Neural progenitor cell (in vitro differentiated cells): Measurements from ENCODE around the gene ASIC1. TPM values are rescaled to one million over a fixed set of nuclear protein-coding genes. Genes with fewer than 3 reads are reported as not detected.

Experiments
- DNase-seq: peaks from one replicate; pipeline ENCODE4 v3.0.0-alpha.2; 2016; ENCODE audit warnings: low spot score
- H2AFZ ChIP-seq: fragments of 200-600 bp; sonication (generic); replicated peaks from 2 replicates; pipeline ENCODE4 v1.6.1; 2016; ENCODE audit warnings: antibody characterized with exemption
- H3F3A ChIP-seq: fragments of 200-600 bp; sonication (generic); 2 replicates; pipeline ENCODE4 v1.6.1; 2016; ENCODE audit warnings: antibody characterized with exemption, low read depth
- H3K27ac ChIP-seq: fragments of 200-600 bp; sonication (generic); 2 replicates; pipeline ENCODE4 v1.5.1; 2016; ENCODE audit warnings: mild to moderate bottlenecking
- H3K27me3 ChIP-seq: fragments of 200-600 bp; sonication (generic); 2 replicates; pipeline ENCODE4 v1.6.1; 2016; ENCODE audit warnings: mild to moderate bottlenecking, moderate library complexity
- H3K36me3 ChIP-seq: fragments of 200-600 bp; sonication (generic); 2 replicates; pipeline ENCODE4 v1.5.1; 2016
- H3K4me1 ChIP-seq: fragments of 200-600 bp; sonication (generic); 2 replicates; pipeline ENCODE4 v1.6.1; 2016; ENCODE audit warnings: mixed run types
- H3K4me2 ChIP-seq: fragments of 200-600 bp; sonication (generic); 2 replicates; pipeline ENCODE4 v1.6.1; 2016
- H3K4me3 ChIP-seq: fragments of 200-600 bp; sonication (generic); 2 replicates; pipeline ENCODE4 v1.5.1; 2016
- H3K79me2 ChIP-seq: fragments of 200-600 bp; sonication (generic); 2 replicates; pipeline ENCODE4 v1.6.1; 2016; ENCODE audit warnings: low read depth
- H3K9ac ChIP-seq: fragments of 200-600 bp; sonication (generic); 2 replicates; pipeline ENCODE4 v1.6.1; 2016
- H3K9me3 ChIP-seq: fragments of 200-600 bp; sonication (generic); 2 replicates; pipeline ENCODE4 v1.5.1; 2016; ENCODE audit warnings: low read depth
- H4K20me1 ChIP-seq: fragments of 200-600 bp; sonication (generic); 2 replicates; pipeline ENCODE4 v1.6.1; 2016; ENCODE audit warnings: low read depth
- H3K27ac Mint-ChIP-seq: 3 replicates; pipeline ENCODE4 v1.8.0; 2021; ENCODE audit warnings: mixed read lengths
- H3K27me3 Mint-ChIP-seq: 2 replicates; pipeline ENCODE4 v1.8.0; 2022; ENCODE audit warnings: low read depth, mild to moderate bottlenecking, inconsistent platforms, moderate library complexity, mixed read lengths; ENCODE audit not compliant: insufficient read depth
- H3K36me3 Mint-ChIP-seq: 3 replicates; pipeline ENCODE4 v1.8.0; 2021; ENCODE audit warnings: mixed read lengths
- H3K4me1 Mint-ChIP-seq: 3 replicates; pipeline ENCODE4 v1.8.0; 2021; ENCODE audit warnings: mixed read lengths
- H3K4me3 Mint-ChIP-seq: 3 replicates; pipeline ENCODE4 v1.8.0; 2021; ENCODE audit warnings: mild to moderate bottlenecking, moderate library complexity, mixed read lengths
- H3K9me3 Mint-ChIP-seq: 3 replicates; pipeline ENCODE4 v1.8.0; 2020; ENCODE audit warnings: mixed read lengths
- EZH2 ChIP-seq: fragments of 200-600 bp; sonication (generic); IDR thresholded peaks from 2 replicates; pipeline ENCODE4 v1.6.1; 2017; ENCODE audit warnings: antibody characterized with exemption, mild to moderate bottlenecking, moderate library complexity
- EZH2phosphoT487 ChIP-seq: fragments of 200-600 bp; sonication (generic); IDR thresholded peaks from 2 replicates; pipeline ENCODE4 v1.6.1; 2017; ENCODE audit warnings: antibody characterized with exemption
- total RNA-seq: library from RNA; depleted of rRNA; stranded (reverse); fragments of >200 nt; gene quantifications from 2 replicates; pipeline ENCODE4 v1.2.3, GENCODE V29; 2015; ENCODE audit warnings: low replicate concordance
- TF ChIP-seq, protein P1 (sequence below): fragments of 200-600 bp; sonication (generic); IDR thresholded peaks from 2 replicates; pipeline ENCODE4 v1.5.1; 2017; ENCODE audit warnings: antibody characterized with exemption, mild to moderate bottlenecking

Gene ASIC1
- total RNA-seq, 1 donor from 2014 or later = 2.5 TPM

DNA sequence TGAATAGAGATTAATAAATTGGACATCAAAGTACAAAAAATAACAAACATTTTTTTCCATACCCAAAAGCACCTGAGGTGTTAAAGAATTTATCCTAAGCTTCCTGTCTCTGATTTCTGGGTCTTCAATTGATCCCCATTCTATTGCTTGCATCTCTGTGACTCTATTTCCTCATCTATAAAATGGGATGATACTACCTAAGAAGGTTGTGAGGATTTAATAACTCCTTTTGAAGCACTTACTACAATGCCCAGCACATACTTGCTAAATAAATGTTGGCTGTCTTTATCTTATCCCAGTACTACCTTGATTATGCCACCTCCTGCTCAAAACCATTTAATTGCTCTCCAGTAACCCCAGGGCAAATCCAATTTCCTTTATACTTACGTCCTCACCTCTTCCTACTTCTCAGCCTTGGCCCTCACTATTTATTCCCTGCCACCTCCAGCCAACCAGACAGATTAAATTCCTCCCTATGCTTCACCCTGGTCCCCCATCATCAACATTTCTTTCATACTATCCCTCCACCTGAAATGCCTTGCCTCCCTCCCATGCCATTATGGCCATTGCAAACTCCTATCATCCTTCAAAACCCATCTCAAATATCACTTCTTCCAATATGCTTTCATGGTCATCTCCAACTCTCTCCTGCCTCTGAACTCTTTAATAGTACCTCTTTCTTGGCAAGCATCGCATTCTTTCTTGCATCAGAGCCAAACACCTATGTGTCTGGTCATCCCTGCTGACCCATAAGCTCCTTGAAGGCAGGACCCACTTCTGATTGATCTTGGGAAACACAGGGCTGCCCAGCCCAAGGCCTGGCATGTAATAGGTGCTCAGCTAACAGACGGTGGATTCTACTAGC is 7.9 kb upstream of the ASIC1 start:
- H3K9me3 ChIP-seq = no peaks in the 10 kb centered on the region
- no peak overlapping the region for H3K9ac ChIP-seq
- H4K20me1 ChIP-seq = no peaks in the 10 kb centered on the region
- no peak for TF ChIP-seq EZH2phosphoT487
- peaks cover 18% of the 10 kb centered on the region for H3K4me1 ChIP-seq
- H3K79me2 ChIP-seq = no peaks in the 10 kb centered on the region
- H3K4me1 Mint-ChIP-seq = peaks cover 21% of the 10 kb centered on the region
- DNase-seq = no peak
- H3K9me3 Mint-ChIP-seq = no peaks in the 10 kb centered on the region
- H3K27me3 Mint-ChIP-seq = peaks cover 14% of the 10 kb centered on the region
- no peaks in the 10 kb centered on the region for H3K36me3 Mint-ChIP-seq
- H3K4me3 ChIP-seq = no peak overlapping the region
- H3F3A ChIP-seq = peaks cover 19% of the 10 kb centered on the region
- H3K27me3 ChIP-seq = peaks cover 52% of the 10 kb centered on the region
- H2AFZ ChIP-seq = peak overlapping the region; percentile 88
- no peak overlapping the region for H3K27ac Mint-ChIP-seq
- peak overlapping the region; percentile 5 for H3K4me3 Mint-ChIP-seq
- no peaks in the 10 kb centered on the region for H3K36me3 ChIP-seq
- H3K27ac ChIP-seq = no peak overlapping the region
- no peak overlapping the region for H3K4me2 ChIP-seq

DNA sequence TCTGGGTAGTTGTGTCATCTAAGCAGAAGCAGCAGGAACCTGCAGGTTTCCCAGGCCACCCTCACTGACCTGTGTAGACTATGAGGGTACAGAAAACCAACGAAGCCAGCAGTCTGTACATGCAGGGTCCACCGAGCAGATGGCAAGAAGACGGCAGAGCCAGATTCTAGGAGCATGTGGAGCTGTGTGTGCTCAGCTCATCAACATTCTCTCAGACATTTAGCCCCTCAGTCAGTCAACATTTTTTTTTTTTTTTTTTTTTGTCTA is 7.3 kb upstream of the ASIC1 start:
- Histone ChIP-seq H4K20me1 (no peaks in the 10 kb centered on the region), H3K4me2 (peak overlapping the region; percentile 77)
- H3K36me3 Mint-ChIP-seq = no peaks in the 10 kb centered on the region

DNA sequence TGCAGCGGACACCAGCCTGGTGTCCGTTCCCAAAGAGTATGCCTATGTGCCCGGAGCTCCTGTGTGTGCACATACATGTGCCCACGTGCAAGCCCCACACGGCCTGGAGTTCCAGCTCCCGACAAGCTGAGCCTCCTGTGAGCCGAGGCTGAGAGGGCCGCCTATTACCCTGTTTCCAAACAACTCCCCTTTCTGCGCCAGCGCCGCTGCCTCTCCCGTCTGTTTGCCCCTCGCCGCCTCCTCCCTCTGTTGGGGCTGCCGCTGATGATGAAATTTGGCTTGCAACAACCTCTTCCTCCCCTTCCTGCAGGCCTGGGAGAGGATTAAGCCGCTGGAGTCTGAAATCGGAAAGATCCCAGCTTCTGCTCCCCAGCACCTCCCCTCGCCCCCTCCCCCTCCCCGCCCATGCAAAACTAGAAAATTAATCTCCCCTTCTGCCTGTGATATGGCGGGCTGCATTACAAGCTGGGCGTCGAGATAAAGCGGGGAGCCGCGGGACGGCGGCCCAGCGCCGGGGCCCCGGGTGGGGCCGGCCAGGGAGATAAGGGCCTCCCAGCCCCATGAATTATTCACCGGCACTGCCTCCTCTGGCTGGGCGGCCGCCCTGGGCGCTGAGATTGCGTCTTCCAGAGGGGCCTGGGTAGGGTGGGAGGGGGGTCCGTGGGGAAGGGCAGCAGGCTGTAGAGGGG is 6.8 kb upstream of the ASIC1 start:
- Histone ChIP-seq H3K27me3 (peaks cover 61% of the 10 kb centered on the region), H3K9me3 (no peaks in the 10 kb centered on the region), H3K4me2 (peak overlapping the region; percentile 77), H3F3A (peaks cover 19% of the 10 kb centered on the region), H3K9ac (no peak overlapping the region), H3K4me1 (peaks cover 18% of the 10 kb centered on the region), H3K27ac (no peak overlapping the region), H4K20me1 (no peaks in the 10 kb centered on the region), H3K36me3 (no peaks in the 10 kb centered on the region), H2AFZ (peak overlapping the region; percentile 88), H3K4me3 (peak overlapping the region; percentile 31), H3K79me2 (no peaks in the 10 kb centered on the region)
- peak overlapping the region; percentile 53 for H3K27ac Mint-ChIP-seq
- TF ChIP-seq EZH2phosphoT487 = no peak
- TF ChIP-seq, protein P1, sequence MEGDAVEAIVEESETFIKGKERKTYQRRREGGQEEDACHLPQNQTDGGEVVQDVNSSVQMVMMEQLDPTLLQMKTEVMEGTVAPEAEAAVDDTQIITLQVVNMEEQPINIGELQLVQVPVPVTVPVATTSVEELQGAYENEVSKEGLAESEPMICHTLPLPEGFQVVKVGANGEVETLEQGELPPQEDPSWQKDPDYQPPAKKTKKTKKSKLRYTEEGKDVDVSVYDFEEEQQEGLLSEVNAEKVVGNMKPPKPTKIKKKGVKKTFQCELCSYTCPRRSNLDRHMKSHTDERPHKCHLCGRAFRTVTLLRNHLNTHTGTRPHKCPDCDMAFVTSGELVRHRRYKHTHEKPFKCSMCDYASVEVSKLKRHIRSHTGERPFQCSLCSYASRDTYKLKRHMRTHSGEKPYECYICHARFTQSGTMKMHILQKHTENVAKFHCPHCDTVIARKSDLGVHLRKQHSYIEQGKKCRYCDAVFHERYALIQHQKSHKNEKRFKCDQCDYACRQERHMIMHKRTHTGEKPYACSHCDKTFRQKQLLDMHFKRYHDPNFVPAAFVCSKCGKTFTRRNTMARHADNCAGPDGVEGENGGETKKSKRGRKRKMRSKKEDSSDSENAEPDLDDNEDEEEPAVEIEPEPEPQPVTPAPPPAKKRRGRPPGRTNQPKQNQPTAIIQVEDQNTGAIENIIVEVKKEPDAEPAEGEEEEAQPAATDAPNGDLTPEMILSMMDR = no peak
- no peak for TF ChIP-seq EZH2
- no peaks in the 10 kb centered on the region for H3K36me3 Mint-ChIP-seq
- peak overlapping the region; percentile 75 for H3K4me3 Mint-ChIP-seq
- no peaks in the 10 kb centered on the region for H3K9me3 Mint-ChIP-seq
- H3K4me1 Mint-ChIP-seq = peaks cover 21% of the 10 kb centered on the region
- peak; percentile 77 for DNase-seq
- peaks cover 18% of the 10 kb centered on the region for H3K27me3 Mint-ChIP-seq

More for the DNA sequence above, 7.3 kb upstream of the ASIC1 start:
- Histone ChIP-seq H3K27me3 (peaks cover 56% of the 10 kb centered on the region), H3K9me3 (no peaks in the 10 kb centered on the region), H3K4me1 (peaks cover 18% of the 10 kb centered on the region), H3K36me3 (no peaks in the 10 kb centered on the region), H3F3A (peaks cover 19% of the 10 kb centered on the region), H3K27ac (no peak overlapping the region), H3K4me3 (no peak overlapping the region), H2AFZ (peak overlapping the region; percentile 88), H3K79me2 (no peaks in the 10 kb centered on the region), H3K9ac (no peak overlapping the region)
- H3K4me1 Mint-ChIP-seq = peaks cover 21% of the 10 kb centered on the region
- peak overlapping the region; percentile 75 for H3K4me3 Mint-ChIP-seq
- H3K9me3 Mint-ChIP-seq = no peaks in the 10 kb centered on the region
- peaks cover 13% of the 10 kb centered on the region for H3K27me3 Mint-ChIP-seq
- TF ChIP-seq, protein P1 = no peak
- no peak for TF ChIP-seq EZH2phosphoT487
- TF ChIP-seq EZH2 = no peak
- H3K27ac Mint-ChIP-seq = no peak overlapping the region
- DNase-seq = no peak
